CD14-positive monocyte (primary cell): ENCODE results near the gene BTK. TPM values are rescaled to one million over a fixed set of nuclear protein-coding genes. Genes with fewer than 3 reads are reported as not detected.
A peak's percentile ranks its signal among the peaks of the same experiment; 100 is the strongest.

Experiments
- DNase-seq, 3 donors: peaks; one replicate each; pipeline ENCODE4 v3.0.0-alpha.2; 2011 to 2022
- H2AFZ ChIP-seq: 2 replicates; pipeline ENCODE4 v1.6.0; 2012; ENCODE audit warnings: mild to moderate bottlenecking, low read depth, low read length, inconsistent platforms; ENCODE audit not compliant: insufficient read depth, poor library complexity, severe bottlenecking
- H3K27ac ChIP-seq, 2 donors: 1 replicate in 1 of 2; 2 replicates in 1 of 2; pipeline ENCODE4 v1.5.1; 2012 to 2013; ENCODE audit warnings: low read length in 2 of 2, control low read depth in 1 of 2, inconsistent platforms in 1 of 2, low read depth in 1 of 2, mild to moderate bottlenecking in 1 of 2
- H3K27me3 ChIP-seq, 2 donors: one replicate each; pipeline versions ENCODE4 v1.6.0 to v1.6.1; 2011 to 2013; ENCODE audit warnings: low read length in 2 of 2; ENCODE audit not compliant: control insufficient read depth in 2 of 2, insufficient read depth in 2 of 2
- H3K36me3 ChIP-seq, 2 donors: replicated peaks in 1 of 2; 1 replicate in 1 of 2; 2 replicates in 1 of 2; pipeline versions ENCODE4 v1.5.1 to v1.6.1; 2012 to 2013; ENCODE audit warnings: low read length in 2 of 2, control low read depth in 1 of 2, inconsistent platforms in 1 of 2, mild to moderate bottlenecking in 1 of 2; ENCODE audit not compliant: insufficient read depth in 2 of 2, control insufficient read depth in 1 of 2
- H3K4me1 ChIP-seq, 2 donors: 1 replicate in 1 of 2; 2 replicates in 1 of 2; pipeline versions ENCODE4 v1.5.1 to v1.6.1; 2012 to 2013; ENCODE audit warnings: low read length in 2 of 2, control low read depth in 1 of 2, inconsistent platforms in 1 of 2, mild to moderate bottlenecking in 1 of 2, moderate library complexity in 1 of 2; ENCODE audit not compliant: insufficient read depth in 2 of 2, control insufficient read depth in 1 of 2
- H3K4me2 ChIP-seq: replicated peaks from 2 replicates; pipeline ENCODE3; 2012; ENCODE audit warnings: low read length, moderate library complexity, mild to moderate bottlenecking; ENCODE audit not compliant: poor library complexity, severe bottlenecking; ENCODE audit errors: extremely low read depth
- H3K4me3 ChIP-seq, 3 experiments: fragments of 200-600 bp in 1 of 3; sonication (generic) in 1 of 3; replicated peaks in 1 of 3; 1 replicate in 2 of 3; 2 replicates in 1 of 3; pipeline ENCODE4 v1.5.1; 2011 to 2013; ENCODE audit warnings: low read length in 3 of 3, mild to moderate bottlenecking in 3 of 3, control low read depth in 2 of 3, low read depth in 2 of 3, inconsistent platforms in 1 of 3, moderate library complexity in 1 of 3
- H3K79me2 ChIP-seq: 2 replicates; pipeline ENCODE4 v1.6.0; 2012; ENCODE audit warnings: mild to moderate bottlenecking, control low read depth, inconsistent platforms, low read length, moderate library complexity; ENCODE audit not compliant: insufficient read depth
- H3K9ac ChIP-seq: 2 replicates; pipeline ENCODE4 v1.6.0; 2017; ENCODE audit warnings: low read length, mild to moderate bottlenecking; ENCODE audit not compliant: insufficient read depth, poor library complexity, severe bottlenecking
- H3K9me3 ChIP-seq, 2 donors: replicated peaks in 1 of 2; 1 replicate in 1 of 2; 2 replicates in 1 of 2; pipeline versions ENCODE4 v1.5.1 to v1.6.1; 2012 to 2013; ENCODE audit warnings: low read length in 2 of 2, control low read depth in 1 of 2; ENCODE audit not compliant: control insufficient read depth in 1 of 2, insufficient read depth in 1 of 2
- H4K20me1 ChIP-seq: 2 replicates; pipeline ENCODE4 v1.6.0; 2012; ENCODE audit warnings: mild to moderate bottlenecking, low read length, control low read depth, moderate library complexity; ENCODE audit not compliant: insufficient read depth
- H3K27ac Mint-ChIP-seq, 7 donors: one replicate each; pipeline ENCODE4 v1.8.0; 2020; ENCODE audit warnings: mild to moderate bottlenecking in 7 of 7, mixed read lengths in 7 of 7, moderate library complexity in 6 of 7, inconsistent platforms in 2 of 7
- H3K27me3 Mint-ChIP-seq, 3 donors: one replicate each; pipeline ENCODE4 v1.8.0; 2021 to 2022; ENCODE audit warnings: low read depth in 3 of 3, mild to moderate bottlenecking in 3 of 3, mixed read lengths in 3 of 3, moderate library complexity in 3 of 3, inconsistent platforms in 1 of 3
- H3K36me3 Mint-ChIP-seq, 2 donors: one replicate each; pipeline ENCODE4 v1.8.0; 2020; ENCODE audit warnings: mixed read lengths in 2 of 2, inconsistent platforms in 1 of 2, mild to moderate bottlenecking in 1 of 2
- H3K4me1 Mint-ChIP-seq: one replicate; pipeline ENCODE4 v1.8.0; 2020; ENCODE audit warnings: mild to moderate bottlenecking, mixed read lengths
- H3K4me3 Mint-ChIP-seq, 2 donors: one replicate each; pipeline ENCODE4 v1.8.0; 2020; ENCODE audit warnings: mild to moderate bottlenecking in 2 of 2, mixed read lengths in 2 of 2, moderate library complexity in 1 of 2
- H3K9me3 Mint-ChIP-seq, 7 donors: one replicate each; pipeline ENCODE4 v1.8.0; 2020 to 2022; ENCODE audit warnings: mixed read lengths in 7 of 7, mild to moderate bottlenecking in 6 of 7, moderate library complexity in 6 of 7, inconsistent platforms in 2 of 7
- CTCF ChIP-seq: fragments of 200-600 bp; IDR thresholded peaks from one replicate; pipeline ENCODE4 v1.8.0; 2022; ENCODE audit warnings: antibody characterized with exemption, mild to moderate bottlenecking
- WGBS: methylation state at CpG from one replicate; pipeline ENCODE4 v1.1.5; 2013; ENCODE audit warnings: missing lambda C conversion rate; ENCODE audit not compliant: insufficient coverage; 5-methylcytosine and 5-hydroxymethylcytosine counted together
- intact Hi-C, 2 donors: fragments of 100-400 bp; cut with micrococcal nuclease; formaldehyde crosslinking; loops; one replicate each; pipeline versions ENCODE4 v1.15.0 to v1.15.1; 2023
- polyA plus RNA-seq, 3 donors: library from polyadenylated mRNA; depleted of rRNA in 1 of 3; unstranded in 2 of 3; stranded (reverse) in 1 of 3; fragments of 300-500 nt in 2 of 3; fragments of >200 nt in 1 of 3; fragmentation: Illumina TruSeq in 2 of 3; gene quantifications; 1 replicate in 2 of 3; 2 replicates in 1 of 3; pipeline ENCODE4 v1.2.3, GENCODE V29; 2012 to 2021

BTK gene
- polyA plus RNA-seq, 3 donors: 74.1 to 92.9 (median 82.9) TPM

DNA sequence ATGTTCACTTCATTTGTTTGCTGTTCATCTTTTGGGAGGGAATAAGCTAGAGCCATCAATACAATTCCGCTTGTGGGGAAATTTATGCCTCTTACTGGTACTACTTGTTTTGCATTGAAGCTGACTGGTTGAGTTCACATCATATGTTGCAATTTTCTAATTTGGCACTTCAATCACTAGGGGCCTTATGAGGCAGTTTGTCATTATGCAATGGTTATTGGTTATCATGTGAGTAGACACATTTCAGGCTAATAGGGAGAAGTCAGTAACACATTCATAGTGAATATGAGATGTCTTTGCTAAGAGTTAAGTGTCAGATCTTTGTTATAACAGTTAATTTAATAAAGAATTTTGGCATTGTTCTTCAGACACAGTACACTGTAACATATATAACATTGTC is 9.8 kb upstream of the BTK start:
- peaks cover 17 to 49% of the 10 kb centered on the region in 2 donors for H3K36me3 ChIP-seq
- H3K9me3 Mint-ChIP-seq: peaks cover 0 to 6% (median 0%) of the 10 kb centered on the region in 7 donors
- H3K79me2 ChIP-seq: peaks cover 34% of the 10 kb centered on the region
- H2AFZ ChIP-seq: no peak overlapping the region
- H3K9ac ChIP-seq: no peak overlapping the region
- H3K27ac Mint-ChIP-seq: peak overlapping the region in 5 of 7 donors; percentile 2 to 88 (median 70)
- H3K4me3 Mint-ChIP-seq: no peak overlapping the region
- DNase-seq: peak; percentile 41 to 70 (median 57)
- TF ChIP-seq CTCF: no peak
- H3K4me1 Mint-ChIP-seq: peaks cover 26% of the 10 kb centered on the region
- H3K27ac ChIP-seq: no peak overlapping the region
- no peaks in the 10 kb centered on the region for H3K9me3 ChIP-seq
- intact Hi-C loops: no loop called here
- peaks cover 28 to 51% of the 10 kb centered on the region in 2 donors for H3K36me3 Mint-ChIP-seq
- H3K27me3 ChIP-seq: no peaks in the 10 kb centered on the region
- H3K4me3 ChIP-seq: no peak overlapping the region
- H3K4me2 ChIP-seq: no peak overlapping the region
- H3K4me1 ChIP-seq: peaks cover 18 to 34% of the 10 kb centered on the region in 2 donors
- H3K27me3 Mint-ChIP-seq: peaks cover 0 to 2% (median 0%) of the 10 kb centered on the region in 3 donors
- H4K20me1 ChIP-seq: peaks cover 3% of the 10 kb centered on the region
- WGBS: no CpG with 5 or more reads among the region's 1 CpG

- Mint-ChIP-seq H3K27me3 (peaks cover 0 to 4% (median 0%) of the 10 kb centered on the region in 3 donors), H3K4me1 (peaks cover 26% of the 10 kb centered on the region), H3K36me3 (peaks cover 19 to 40% of the 10 kb centered on the region in 2 donors), H3K4me3 (no peak overlapping the region), H3K27ac (no peak overlapping the region), H3K9me3 (peaks cover 0 to 12% (median 0%) of the 10 kb centered on the region in 7 donors)
- intact Hi-C loops: no loop called here
- H2AFZ ChIP-seq: no peak overlapping the region
- H4K20me1 ChIP-seq: peaks cover 3% of the 10 kb centered on the region
- H3K79me2 ChIP-seq: peaks cover 34% of the 10 kb centered on the region
- no peak overlapping the region for H3K4me2 ChIP-seq
- H3K27ac ChIP-seq: no peak overlapping the region
- no peaks in the 10 kb centered on the region for H3K27me3 ChIP-seq
- peaks cover 11 to 37% of the 10 kb centered on the region in 2 donors for H3K36me3 ChIP-seq
- H3K9ac ChIP-seq: no peak overlapping the region
- TF ChIP-seq CTCF: no peak
- no peak overlapping the region for H3K4me3 ChIP-seq
- no peak for DNase-seq
- peaks cover 23 to 40% of the 10 kb centered on the region in 2 donors for H3K4me1 ChIP-seq
- no peaks in the 10 kb centered on the region for H3K9me3 ChIP-seq
Measured at GRCh38 chrX:101394372-101394771, 8.4 kb upstream of the BTK start.
